GM23248 (cell line): ENCODE data around the gene MYO1A.

ENCODE experiments used
- EZH2 ChIP-seq: fragments of 200-600 bp; sonication (generic); IDR thresholded peaks from 2 replicates; pipeline ENCODE4 v1.6.1; 2018; ENCODE audit warnings: antibody characterized with exemption, mild to moderate bottlenecking; ENCODE audit not compliant: insufficient read depth, poor library complexity, severe bottlenecking
- EZH2phosphoT487 ChIP-seq: fragments of 200-600 bp; sonication (generic); IDR thresholded peaks from 2 replicates; pipeline ENCODE4 v1.6.1; 2018; ENCODE audit warnings: antibody characterized with exemption, moderate library complexity, mild to moderate bottlenecking, low read depth; ENCODE audit not compliant: insufficient read depth

- no peak for TF ChIP-seq EZH2
- no peak for TF ChIP-seq EZH2phosphoT487
These were observed 18.1 kb downstream of the MYO1A start for GRCh38 chr12:57031789-57032188.
